D721Med (cell line): ENCODE data around the gene WSB1.

ENCODE experiments used
- DNase-seq: peaks from one replicate; pipeline ENCODE4 v3.0.0; 2011; ENCODE audit warnings: low spot score; ENCODE audit not compliant: insufficient read length
- FAIRE-seq: peaks from 2 replicates; lab custom pipeline; 2011; peaks lifted over from hg19 to GRCh38; lab: Jason Lieb, UNC
- CTCF ChIP-seq: IDR thresholded peaks from 2 replicates; pipeline ENCODE4 v1.5.1; 2012; ENCODE audit warnings: mild to moderate bottlenecking, control low read depth; ENCODE audit not compliant: insufficient read depth; ENCODE audit errors: missing control alignments

Gene WSB1

GRCh38 chr17:27282054-27282551, 11.8 kb upstream of the WSB1 start:
- DNase-seq: no peak
- TF ChIP-seq CTCF: no peak
- FAIRE-seq: no peak

- TF ChIP-seq CTCF: no peak
- no peak for FAIRE-seq
These were observed 10.9 kb upstream of the WSB1 start for GRCh38 chr17:27283060-27283459.

GRCh38 chr17:27283751-27284150, 10.2 kb upstream of the WSB1 start:
- FAIRE-seq (no peak), DNase-seq (no peak)
- TF ChIP-seq CTCF: no peak

More at GRCh38 chr17:27283060-27283459, 10.9 kb upstream of the WSB1 start:
- DNase-seq: no peak

GRCh38 chr17:27284811-27285415, 9.0 kb upstream of the WSB1 start:
- DNase-seq: no peak
- no peak for TF ChIP-seq CTCF

GRCh38 chr17:27285516-27285915, 8.4 kb upstream of the WSB1 start:
- no peak for DNase-seq
- no peak for FAIRE-seq
- no peak for TF ChIP-seq CTCF

More at GRCh38 chr17:27284811-27285415, 9.0 kb upstream of the WSB1 start:
- FAIRE-seq: no peak

GRCh38 chr17:27288183-27288582, 5.7 kb upstream of the WSB1 start:
- TF ChIP-seq CTCF: no peak
- FAIRE-seq (no peak), DNase-seq (no peak)

GRCh38 chr17:27289856-27290255, 4.1 kb upstream of the WSB1 start:
- DNase-seq (no peak), FAIRE-seq (no peak)
- no peak for TF ChIP-seq CTCF
